ENCODE measurements around the gene RPL27A.

RPL27A gene

GRCh38 chr11:8723711-8724110 is 41.1 kb downstream of the RPL27A start:
- DNase-seq = no peak

- DNase-seq = no peak
These were observed 42.1 kb downstream of the RPL27A start for GRCh38 chr11:8724682-8725081.

GRCh38 chr11:8726395-8726794 is 43.8 kb downstream of the RPL27A start:
- DNase-seq = no peak

GRCh38 chr11:8728563-8728962 is 46.0 kb downstream of the RPL27A start:
- DNase-seq = no peak

- DNase-seq = no peak
These were observed 46.5 kb downstream of the RPL27A start for GRCh38 chr11:8729067-8729466.

GRCh38 chr11:8729837-8730696 is 47.5 kb downstream of the RPL27A start:
- DNase-seq = no peak

GRCh38 chr11:8730697-8731020 is 48.1 kb downstream of the RPL27A start:
- DNase-seq = no peak

- no peak for DNase-seq
These were observed 49.2 kb downstream of the RPL27A start for GRCh38 chr11:8731647-8732323.

- no peak for DNase-seq
These were observed 49.7 kb downstream of the RPL27A start for GRCh38 chr11:8732324-8732670.

GRCh38 chr11:8732748-8733241 is 50.2 kb downstream of the RPL27A start:
- DNase-seq = no peak

- DNase-seq = no peak
These were observed 51.3 kb downstream of the RPL27A start for GRCh38 chr11:8733852-8734251.

- DNase-seq = no peak
These were observed 52.5 kb downstream of the RPL27A start for GRCh38 chr11:8735094-8735493.

- DNase-seq = no peak
These were observed 56.8 kb downstream of the RPL27A start for GRCh38 chr11:8739309-8739793.

Data from GF-D8 (cell line).